IMR-90 (cell line): ENCODE measurements around the gene FGF12. TPM values are rescaled to one million over a fixed set of nuclear protein-coding genes. Genes with fewer than 3 reads are reported as not detected.

Source experiments
- ATAC-seq: fragments of 200-7000 bp; cut with Tn5 transposase; 2 replicates; pipeline ENCODE4 v1.9.1; 2020; ENCODE audit warnings: low read depth, mild to moderate bottlenecking, moderate library complexity
- BruUV-seq: library from RNA; stranded (reverse); fragments of 400-500 nt; replicated peaks from 2 replicates; lab custom pipeline; 2021; lab: Mats Ljungman, UMichigan
- CTCF ChIA-PET: fragments of 300-600 bp; formaldehyde crosslinking; extraction: SDS; loops from one replicate; lab custom pipeline; 2021; ENCODE audit warnings: antibody characterized with exemption; lab: Yijun Ruan, JAX
- POLR2A ChIA-PET: fragments of 300-600 bp; sonication (Branson Sonifier 250); formaldehyde crosslinking; loops from one replicate; lab custom pipeline; 2022; ENCODE audit warnings: antibody characterized with exemption; ENCODE audit not compliant: unreplicated experiment; lab: Charles Lee
- DNase-seq: peaks from one replicate; pipeline ENCODE4 v3.0.0; 2013
- H2AFZ ChIP-seq: replicated peaks from 2 replicates; pipeline ENCODE3; 2013; ENCODE audit warnings: low read length, mild to moderate bottlenecking; ENCODE audit not compliant: poor library complexity
- H2AK5ac ChIP-seq: 2 replicates; pipeline ENCODE4 v1.6.1; 2013; ENCODE audit warnings: low read depth, low read length, inconsistent platforms
- H2AK9ac ChIP-seq: replicated peaks from 2 replicates; pipeline ENCODE3; 2013; ENCODE audit warnings: mild to moderate bottlenecking, low read depth, low read length, moderate library complexity; ENCODE audit not compliant: poor library complexity
- H2BK120ac ChIP-seq: 2 replicates; pipeline ENCODE4 v1.6.1; 2013; ENCODE audit warnings: low read depth, low read length, inconsistent platforms
- H2BK15ac ChIP-seq: 3 replicates; pipeline ENCODE4 v1.6.1; 2013; ENCODE audit warnings: low read depth, low read length, inconsistent platforms
- H2BK20ac ChIP-seq: 2 replicates; pipeline ENCODE4 v1.6.1; 2013; ENCODE audit warnings: low read depth, mild to moderate bottlenecking, inconsistent platforms, low read length, moderate library complexity
- H2BK5ac ChIP-seq: 2 replicates; pipeline ENCODE4 v1.6.1; 2013; ENCODE audit warnings: mild to moderate bottlenecking, low read depth, low read length, inconsistent platforms; ENCODE audit not compliant: poor library complexity, severe bottlenecking
- H3K14ac ChIP-seq: replicated peaks from 2 replicates; pipeline ENCODE4 v1.6.1; 2013; ENCODE audit warnings: low read depth, low read length, inconsistent platforms
- H3K18ac ChIP-seq: 2 replicates; pipeline ENCODE4 v1.6.1; 2013; ENCODE audit warnings: low read depth, low read length, control low read depth
- H3K23ac ChIP-seq: 2 replicates; pipeline ENCODE4 v1.6.1; 2013; ENCODE audit warnings: low read depth, low read length, inconsistent platforms
- H3K27ac ChIP-seq: 2 replicates; pipeline ENCODE4 v1.5.1; 2013; ENCODE audit warnings: mild to moderate bottlenecking, control low read depth, low read length; ENCODE audit not compliant: insufficient read depth
- H3K27me3 ChIP-seq: 2 replicates; pipeline ENCODE4 v1.6.1; 2013; ENCODE audit warnings: low read length; ENCODE audit not compliant: control insufficient read depth, insufficient read depth
- H3K36me3 ChIP-seq: 2 replicates; pipeline ENCODE4 v1.6.1; 2013; ENCODE audit warnings: low read length, mixed read lengths; ENCODE audit not compliant: control insufficient read depth, insufficient read depth
- H3K4ac ChIP-seq: 2 replicates; pipeline ENCODE4 v1.6.1; 2013; ENCODE audit warnings: low read depth, low read length, inconsistent platforms
- H3K4me1 ChIP-seq: 2 replicates; pipeline ENCODE4 v1.6.1; 2013; ENCODE audit warnings: low read length, mixed read lengths; ENCODE audit not compliant: control insufficient read depth, insufficient read depth
- H3K4me2 ChIP-seq: 2 replicates; pipeline ENCODE4 v1.6.1; 2013; ENCODE audit warnings: low read depth, mild to moderate bottlenecking, control low read depth, low read length, moderate library complexity
- H3K4me3 ChIP-seq: 2 replicates; pipeline ENCODE4 v1.5.1; 2013; ENCODE audit warnings: low read depth, mild to moderate bottlenecking, control low read depth, low read length, moderate library complexity; ENCODE audit not compliant: insufficient read depth
- H3K56ac ChIP-seq: 2 replicates; pipeline ENCODE4 v1.6.1; 2013; ENCODE audit warnings: low read length, inconsistent platforms; ENCODE audit not compliant: insufficient read depth; ENCODE audit errors: extremely low read depth
- H3K79me1 ChIP-seq, 2 experiments: 2 replicates each; pipeline ENCODE4 v1.6.1; 2013; ENCODE audit warnings: low read length in 2 of 2, inconsistent platforms in 1 of 2, low read depth in 1 of 2
- H3K9ac ChIP-seq: 2 replicates; pipeline ENCODE4 v1.6.1; 2013; ENCODE audit warnings: low read depth, low read length, control low read depth
- H3K9me1 ChIP-seq: 2 replicates; pipeline ENCODE4 v1.6.1; 2013; ENCODE audit warnings: low read length, inconsistent platforms; ENCODE audit not compliant: insufficient read depth
- H3K9me3 ChIP-seq: 2 replicates; pipeline ENCODE4 v1.6.1; 2013; ENCODE audit warnings: low read length; ENCODE audit not compliant: control insufficient read depth, insufficient read depth
- H4K20me1 ChIP-seq: 2 replicates; pipeline ENCODE4 v1.6.1; 2013; ENCODE audit warnings: low read length, inconsistent platforms; ENCODE audit not compliant: insufficient read depth
- H4K5ac ChIP-seq: 2 replicates; pipeline ENCODE4 v1.6.1; 2013; ENCODE audit warnings: mild to moderate bottlenecking, low read depth, low read length, control low read depth
- H4K8ac ChIP-seq, 2 experiments: 2 replicates each; pipeline ENCODE4 v1.6.1; 2013; ENCODE audit warnings: low read depth in 2 of 2, low read length in 2 of 2, control low read depth in 1 of 2, inconsistent platforms in 1 of 2
- H4K91ac ChIP-seq: 2 replicates; pipeline ENCODE4 v1.6.1; 2013; ENCODE audit warnings: low read depth, low read length, inconsistent platforms; ENCODE audit not compliant: insufficient read depth
- BHLHE40 ChIP-seq: fragments of 150-350 bp; IDR thresholded peaks from 2 replicates; pipeline ENCODE4 v1.6.1; 2016; ENCODE audit warnings: mild to moderate bottlenecking, low read depth, low read length
- CEBPB ChIP-seq: IDR thresholded peaks from 2 replicates; pipeline ENCODE4 v1.6.1; 2012; ENCODE audit warnings: low read depth, low read length, improper control_type of control experiment
- CHD1 ChIP-seq: IDR thresholded peaks from 2 replicates; pipeline ENCODE4 v1.6.1; 2012; ENCODE audit warnings: low read depth, low read length, improper control_type of control experiment
- CTCF ChIP-seq: conservative IDR thresholded peaks from 2 replicates; pipeline ENCODE4 v1.5.1; 2012; ENCODE audit warnings: mild to moderate bottlenecking, low read depth, low read length, improper control_type of control experiment
- FOS ChIP-seq: fragments of 150-350 bp; IDR thresholded peaks from 2 replicates; pipeline ENCODE4 v1.6.1; 2016; ENCODE audit warnings: low read depth, low read length
- MAZ ChIP-seq: IDR thresholded peaks from 2 replicates; pipeline ENCODE4 v1.6.1; 2012; ENCODE audit warnings: low read depth, mild to moderate bottlenecking, low read length, improper control_type of control experiment, moderate library complexity, borderline replicate concordance
- NFE2L2 ChIP-seq: fragments of 150-350 bp; IDR thresholded peaks from 2 replicates; pipeline ENCODE4 v1.6.1; 2016; ENCODE audit warnings: low read depth, mild to moderate bottlenecking, low read length
- POLR2A ChIP-seq: IDR thresholded peaks from 2 replicates; pipeline ENCODE4 v1.6.1; 2012; ENCODE audit warnings: mild to moderate bottlenecking, low read depth, low read length
- RAD21 ChIP-seq: IDR thresholded peaks from 2 replicates; pipeline ENCODE4 v1.6.1; 2012; ENCODE audit warnings: low read length, improper control_type of control experiment
- RCOR1 ChIP-seq: IDR thresholded peaks from 2 replicates; pipeline ENCODE4 v1.6.1; 2012; ENCODE audit warnings: mild to moderate bottlenecking, low read length, improper control_type of control experiment; ENCODE audit not compliant: insufficient replicate concordance
- SMC3 ChIP-seq: fragments of 150-350 bp; IDR thresholded peaks from 2 replicates; pipeline ENCODE4 v1.6.1; 2016; ENCODE audit warnings: low read depth, mild to moderate bottlenecking, antibody characterized with exemption, low read length, moderate library complexity
- USF2 ChIP-seq: fragments of 150-350 bp; IDR thresholded peaks from 2 replicates; pipeline ENCODE4 v1.6.1; 2017; ENCODE audit warnings: mild to moderate bottlenecking, antibody characterized with exemption, low read length, low read depth
- dilution Hi-C: fragments of 300-500 bp; cut with HindIII; formaldehyde crosslinking; loops from one replicate; pipeline ENCODE4 v1.14.3; 2018; ENCODE audit warnings: low sequenced_read_pairs; ENCODE audit not compliant: unreplicated experiment
- in situ Hi-C: fragments of 300-500 bp; cut with MboI; formaldehyde crosslinking; loops from 3 replicates; pipeline ENCODE4 v1.14.3; 2019; ENCODE audit warnings: low sequenced_read_pairs, inconsistent platforms, mixed read lengths
- intact Hi-C: fragments of 100-400 bp; cut with micrococcal nuclease; formaldehyde crosslinking; loops from 2 replicates; pipeline ENCODE4 v1.10.0; 2022
- polyA plus RNA-seq, 3 experiments: library from polyadenylated mRNA; depleted of rRNA; stranded (reverse); fragments of >200 nt; gene quantifications; 2 replicates each; pipeline ENCODE4 v1.2.3, GENCODE V29; 2012; ENCODE audit warnings: low replicate concordance in 1 of 3
- total RNA-seq: library from RNA; depleted of rRNA; stranded (reverse); fragments of >200 nt; gene quantifications from 2 replicates; pipeline ENCODE4 v1.2.3, GENCODE V29; 2012
- TF ChIP-seq, protein P1 (sequence below): fragments of 150-350 bp; IDR thresholded peaks from 2 replicates; pipeline ENCODE4 v1.6.1; 2016; ENCODE audit warnings: low read depth, mild to moderate bottlenecking, low read length, moderate library complexity, borderline replicate concordance

Gene FGF12
- total and polyA plus RNA-seq, 2 of the 4 experiments (the other 2 are of a cell fraction) = not detected

GRCh38 chr3:192090586-192090985, 636.8 kb downstream of the FGF12 start:
- Histone ChIP-seq H4K5ac (no peak overlapping the region), H3K18ac (no peak overlapping the region), H2AK5ac (no peak overlapping the region), H3K9me3 (peaks cover 10% of the 10 kb centered on the region), H3K4ac (no peak overlapping the region), H3K23ac (no peak overlapping the region), H3K36me3 (no peaks in the 10 kb centered on the region), H2BK15ac (no peak overlapping the region), H3K14ac (no peak overlapping the region), H2AK9ac (no peak overlapping the region), H3K9me1 (no peaks in the 10 kb centered on the region), H3K56ac (no peak overlapping the region), H3K79me1 (no peaks in the 10 kb centered on the region), H2BK5ac (no peak overlapping the region), H2BK120ac (no peak overlapping the region), H4K91ac (no peak overlapping the region), H3K27ac (no peak overlapping the region), H4K20me1 (no peaks in the 10 kb centered on the region), H4K8ac (no peak overlapping the region), H2AFZ (no peak overlapping the region), H2BK20ac (no peak overlapping the region), H3K4me3 (no peak overlapping the region), H3K9ac (no peak overlapping the region), H3K4me1 (no peaks in the 10 kb centered on the region), H3K4me2 (no peak overlapping the region), H3K27me3 (no peaks in the 10 kb centered on the region)
- dilution Hi-C loops (no loop called here), intact Hi-C loops (no loop called here), in situ Hi-C loops (no loop called here)
- TF ChIP-seq BHLHE40 = no peak
- TF ChIP-seq USF2 = no peak
- TF ChIP-seq CTCF = no peak
- no peak for TF ChIP-seq CHD1
- no peak for TF ChIP-seq RAD21
- no peak for TF ChIP-seq SMC3
- TF ChIP-seq NFE2L2 = no peak
- TF ChIP-seq FOS = no peak
- TF ChIP-seq, protein P1, sequence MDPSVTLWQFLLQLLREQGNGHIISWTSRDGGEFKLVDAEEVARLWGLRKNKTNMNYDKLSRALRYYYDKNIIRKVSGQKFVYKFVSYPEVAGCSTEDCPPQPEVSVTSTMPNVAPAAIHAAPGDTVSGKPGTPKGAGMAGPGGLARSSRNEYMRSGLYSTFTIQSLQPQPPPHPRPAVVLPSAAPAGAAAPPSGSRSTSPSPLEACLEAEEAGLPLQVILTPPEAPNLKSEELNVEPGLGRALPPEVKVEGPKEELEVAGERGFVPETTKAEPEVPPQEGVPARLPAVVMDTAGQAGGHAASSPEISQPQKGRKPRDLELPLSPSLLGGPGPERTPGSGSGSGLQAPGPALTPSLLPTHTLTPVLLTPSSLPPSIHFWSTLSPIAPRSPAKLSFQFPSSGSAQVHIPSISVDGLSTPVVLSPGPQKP = no peak
- TF ChIP-seq CEBPB = no peak
- TF ChIP-seq MAZ = no peak
- no peak for TF ChIP-seq POLR2A
- no peak for TF ChIP-seq RCOR1
- ChIA-PET CTCF (no interaction called here), POLR2A (no interaction called here)
- no peak for DNase-seq
- ATAC-seq = no peak
- no TSS peak for BruUV-seq
